NB4 (cell line): ENCODE results near the gene HEXIM1.

Experiments
- DNase-seq: peaks from one replicate; pipeline ENCODE4 v3.0.0; 2010; ENCODE audit warnings: low read depth
- H3K4me3 ChIP-seq: one replicate; pipeline ENCODE4 v1.5.1; 2011; ENCODE audit warnings: mild to moderate bottlenecking, low read depth, low read length, moderate library complexity
- CTCF ChIP-seq: IDR thresholded peaks from one replicate; pipeline ENCODE4 v1.5.1; 2012; ENCODE audit warnings: low read depth, low read length
- MAX ChIP-seq: IDR thresholded peaks from 2 replicates; pipeline ENCODE4 v1.6.1; 2011; ENCODE audit warnings: low read depth, low read length
- MYC ChIP-seq: IDR thresholded peaks from 2 replicates; pipeline ENCODE4 v1.6.1; 2011; ENCODE audit warnings: low read depth, low read length
- POLR2A ChIP-seq: IDR thresholded peaks from 2 replicates; pipeline ENCODE4 v1.6.1; 2011; ENCODE audit warnings: mild to moderate bottlenecking; ENCODE audit not compliant: insufficient read length; ENCODE audit errors: extremely low read depth

HEXIM1 gene

GRCh38 chr17:45103269-45103795 lies 44.9 kb upstream of the HEXIM1 start:
- no peak for DNase-seq
- no peak overlapping the region for H3K4me3 ChIP-seq
- no peak for TF ChIP-seq POLR2A
- no peak for TF ChIP-seq CTCF
- TF ChIP-seq MAX, result no peak
- TF ChIP-seq MYC, result no peak

- TF ChIP-seq MAX (no peak), MYC (no peak), CTCF (no peak), POLR2A (no peak)
- H3K4me3 ChIP-seq, result no peak overlapping the region
- no peak for DNase-seq
These were observed 44.2 kb upstream of the HEXIM1 start for GRCh38 chr17:45104029-45104428.

GRCh38 chr17:45104497-45104896 lies 43.8 kb upstream of the HEXIM1 start:
- no peak overlapping the region for H3K4me3 ChIP-seq
- no peak for DNase-seq
- TF ChIP-seq MAX (no peak), MYC (no peak), POLR2A (no peak)

- TF ChIP-seq CTCF, result peak; percentile 5
- no peak for TF ChIP-seq MYC
- DNase-seq, result no peak
- H3K4me3 ChIP-seq, result no peak overlapping the region
These were observed 43.2 kb upstream of the HEXIM1 start for GRCh38 chr17:45104907-45105624.

GRCh38 chr17:45106096-45106495 lies 42.2 kb upstream of the HEXIM1 start:
- DNase-seq, result no peak

GRCh38 chr17:45106582-45106981 lies 41.7 kb upstream of the HEXIM1 start:
- no peak overlapping the region for H3K4me3 ChIP-seq
- TF ChIP-seq MAX (no peak), CTCF (no peak), POLR2A (no peak), MYC (no peak)
- DNase-seq, result no peak

More at GRCh38 chr17:45106096-45106495, 42.2 kb upstream of the HEXIM1 start:
- TF ChIP-seq POLR2A (no peak), MYC (no peak)
- no peak overlapping the region for H3K4me3 ChIP-seq
